GM19468 (cell line): ENCODE data around the gene TOMM6.
A peak's percentile ranks its signal among the peaks of the same experiment; 100 is the strongest.
"Not testable (repeated sequence)": the region's sequence is repeated elsewhere in the genome, so short reads cannot be mapped to it uniquely, and the experiment has no call there.

Source experiments
- ATAC-seq: cut with Tn5 transposase; IDR thresholded peaks from one replicate; pipeline ENCODE4 v1.9.1; 2021; ENCODE audit warnings: mild to moderate bottlenecking, moderate library complexity, moderate number of reproducible peaks; ENCODE audit not compliant: unreplicated experiment; ENCODE audit errors: extremely low read depth

TOMM6 gene

GRCh38 chr6:41759905-41760579 lies 27.5 kb upstream of the TOMM6 start:
- no peak for ATAC-seq

- ATAC-seq, result no peak
Measured at GRCh38 chr6:41763470-41763869, 24.0 kb upstream of the TOMM6 start.

GRCh38 chr6:41766043-41766664 lies 21.3 kb upstream of the TOMM6 start:
- not testable (repeated sequence) for ATAC-seq

- no peak for ATAC-seq
Measured at GRCh38 chr6:41767112-41767833, 20.2 kb upstream of the TOMM6 start.

GRCh38 chr6:41768545-41769308 lies 18.8 kb upstream of the TOMM6 start:
- ATAC-seq, result no peak

GRCh38 chr6:41769376-41769775 lies 18.1 kb upstream of the TOMM6 start:
- no peak for ATAC-seq

- no peak for ATAC-seq
Measured at GRCh38 chr6:41770381-41771057, 17.0 kb upstream of the TOMM6 start.

GRCh38 chr6:41771058-41771983 lies 16.2 kb upstream of the TOMM6 start:
- no peak for ATAC-seq

GRCh38 chr6:41774841-41775240 lies 12.7 kb upstream of the TOMM6 start:
- no peak for ATAC-seq

GRCh38 chr6:41775293-41775882 lies 12.1 kb upstream of the TOMM6 start:
- ATAC-seq, result no peak

GRCh38 chr6:41777551-41778285 lies 9.8 kb upstream of the TOMM6 start:
- ATAC-seq, result no peak

GRCh38 chr6:41778895-41779294 lies 8.6 kb upstream of the TOMM6 start:
- no peak for ATAC-seq

- ATAC-seq, result no peak
Measured at GRCh38 chr6:41779336-41779735, 8.2 kb upstream of the TOMM6 start.

- peak; percentile 96 for ATAC-seq
Measured at GRCh38 chr6:41779788-41780550, 7.5 kb upstream of the TOMM6 start, which contains the start of gene FRS3. Gene FRS3, minus strand, starts transcription at chr6:41779900. Its CDS starts 2,913 bp downstream, at chr6:41776987.

- ATAC-seq, result no peak
Measured at GRCh38 chr6:41780551-41781365, 6.7 kb upstream of the TOMM6 start, which contains the start of gene PRICKLE4. Gene PRICKLE4, plus strand, starts transcription at chr6:41780782. Its CDS starts 2,692 bp downstream, at chr6:41783474.

GRCh38 chr6:41781366-41781730 lies 6.1 kb upstream of the TOMM6 start:
- ATAC-seq, result no peak
